Glutamatergic neuron (in vitro differentiated cells): Measurements from ENCODE around the gene THBS4. TPM values are rescaled to one million over a fixed set of nuclear protein-coding genes. Genes with fewer than 3 reads are reported as not detected.

Experiments
- total RNA-seq: library from RNA; stranded (reverse); fragmentation: NEBNext Ultra II Directional; extraction: Animal tissue kit (Norgen Biotek cat#: 25700); gene quantifications from one replicate; pipeline ENCODE4 v1.2.1, GENCODE V29; 2021; ENCODE audit not compliant: unreplicated experiment

The THBS4 gene
- total RNA-seq, 1 donor from 2014 or later = 41.1 TPM

Other genes with a start within 250 kb of the THBS4 start
- gene MTX3, start 44.1 kb upstream of the THBS4 start, total RNA-seq = 21.8 TPM
- 15.1 TPM for gene SERINC5, start 220.7 kb downstream of the THBS4 start, total RNA-seq